Endothelial cell of umbilical vein (primary cell): ENCODE measurements around the gene KRT8.

Source experiments
- GATA2 ChIP-seq: IDR thresholded peaks from 2 replicates; pipeline ENCODE4 v1.7.0; 2011; ENCODE audit warnings: low read depth, mild to moderate bottlenecking, moderate library complexity, mixed read lengths, low read length; ENCODE audit not compliant: insufficient read length, insufficient read depth
- TF ChIP-seq, protein P1 (sequence below), 2 donors: IDR thresholded peaks; 1 replicate in 1 of 2; 2 replicates in 1 of 2; pipeline ENCODE4 v1.5.1; 2011; ENCODE audit warnings: low read length in 2 of 2, mild to moderate bottlenecking in 2 of 2, moderate library complexity in 2 of 2, control low read depth in 1 of 2, inconsistent platforms in 1 of 2, low read depth in 1 of 2; ENCODE audit not compliant: insufficient read depth in 1 of 2; ENCODE audit errors: extremely low read depth in 1 of 2

DNA sequence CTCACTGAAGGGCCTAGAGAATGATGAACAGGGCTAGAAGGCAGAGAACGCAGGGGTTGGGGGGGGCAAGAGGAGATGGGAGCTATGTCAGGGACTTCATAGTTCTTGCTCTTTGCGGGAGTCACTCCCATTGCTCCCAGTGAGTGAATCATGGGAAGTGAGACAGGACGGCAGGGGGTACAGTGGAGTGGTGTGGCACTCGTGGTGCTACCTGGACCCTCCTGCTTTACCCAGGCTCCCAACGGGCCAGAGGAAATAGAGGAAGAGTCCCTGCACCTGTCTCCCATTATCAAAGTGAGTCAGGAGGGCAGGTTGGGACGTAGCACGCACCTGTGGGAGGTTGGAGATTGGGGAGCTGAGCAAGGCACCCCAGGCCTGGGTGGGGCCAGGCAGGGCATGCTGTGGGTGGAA is 1.3 kb upstream of the KRT8 start:
- TF ChIP-seq, protein P1, sequence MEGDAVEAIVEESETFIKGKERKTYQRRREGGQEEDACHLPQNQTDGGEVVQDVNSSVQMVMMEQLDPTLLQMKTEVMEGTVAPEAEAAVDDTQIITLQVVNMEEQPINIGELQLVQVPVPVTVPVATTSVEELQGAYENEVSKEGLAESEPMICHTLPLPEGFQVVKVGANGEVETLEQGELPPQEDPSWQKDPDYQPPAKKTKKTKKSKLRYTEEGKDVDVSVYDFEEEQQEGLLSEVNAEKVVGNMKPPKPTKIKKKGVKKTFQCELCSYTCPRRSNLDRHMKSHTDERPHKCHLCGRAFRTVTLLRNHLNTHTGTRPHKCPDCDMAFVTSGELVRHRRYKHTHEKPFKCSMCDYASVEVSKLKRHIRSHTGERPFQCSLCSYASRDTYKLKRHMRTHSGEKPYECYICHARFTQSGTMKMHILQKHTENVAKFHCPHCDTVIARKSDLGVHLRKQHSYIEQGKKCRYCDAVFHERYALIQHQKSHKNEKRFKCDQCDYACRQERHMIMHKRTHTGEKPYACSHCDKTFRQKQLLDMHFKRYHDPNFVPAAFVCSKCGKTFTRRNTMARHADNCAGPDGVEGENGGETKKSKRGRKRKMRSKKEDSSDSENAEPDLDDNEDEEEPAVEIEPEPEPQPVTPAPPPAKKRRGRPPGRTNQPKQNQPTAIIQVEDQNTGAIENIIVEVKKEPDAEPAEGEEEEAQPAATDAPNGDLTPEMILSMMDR (IDR thresholded peaks at IDR 0.05; ENCODE audit: extremely low read depth in 1 of 2, insufficient read depth in 1 of 2, low read depth in 1 of 2, low read length in 2 of 2), result no peak
- no peak for TF ChIP-seq GATA2
